NK-92 treated with Interleukin-12 subunit alpha and Interleukin-12 subunit beta, amount 100 ng/mL, for 24 hours (cell line): ENCODE data around the gene ALX1.
"Not testable (repeated sequence)": the region's sequence is repeated elsewhere in the genome, so short reads cannot be mapped to it uniquely, and the experiment has no call there.

Experiments used
- DNase-seq: peaks from one replicate; lab custom pipeline; 2025; lab: John Stamatoyannopoulos, UW

ALX1 gene

DNA sequence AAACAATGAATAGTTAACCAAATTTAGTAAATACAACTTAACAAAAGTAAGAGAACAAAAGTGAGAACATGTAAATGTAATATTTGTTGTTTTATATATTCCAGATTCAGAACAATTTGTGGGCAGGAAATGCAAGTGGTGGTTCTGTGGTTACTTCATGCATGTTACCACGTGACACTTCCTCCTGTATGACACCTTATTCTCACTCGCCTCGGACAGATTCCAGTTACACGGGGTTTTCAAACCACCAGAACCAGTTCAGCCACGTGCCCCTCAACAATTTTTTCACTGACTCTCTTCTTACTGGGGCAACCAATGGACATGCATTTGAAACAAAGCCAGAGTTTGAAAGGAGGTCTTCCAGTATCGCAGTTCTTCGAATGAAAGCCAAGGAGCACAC lies 21.0 kb downstream of the ALX1 start:
- no peak for DNase-seq

DNA sequence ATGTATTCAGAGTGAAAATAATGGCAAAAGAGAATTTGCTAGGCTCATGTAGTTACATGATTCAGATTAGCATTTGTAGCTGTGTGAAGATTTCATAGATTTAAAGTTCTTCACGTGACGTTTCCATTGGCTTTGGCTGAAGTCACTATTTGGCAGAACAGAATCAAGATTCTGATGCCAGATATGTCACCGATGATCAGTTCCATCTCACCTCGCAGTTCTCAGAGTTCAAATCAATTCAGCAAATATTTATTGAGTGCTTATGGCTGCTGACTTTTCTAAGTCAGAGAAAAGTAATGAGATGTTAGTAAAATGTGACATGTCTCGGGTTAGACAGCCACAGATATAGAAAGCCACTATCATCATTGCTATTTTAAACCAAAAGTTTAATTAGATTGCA lies 28.4 kb downstream of the ALX1 start:
- no peak for DNase-seq

DNA sequence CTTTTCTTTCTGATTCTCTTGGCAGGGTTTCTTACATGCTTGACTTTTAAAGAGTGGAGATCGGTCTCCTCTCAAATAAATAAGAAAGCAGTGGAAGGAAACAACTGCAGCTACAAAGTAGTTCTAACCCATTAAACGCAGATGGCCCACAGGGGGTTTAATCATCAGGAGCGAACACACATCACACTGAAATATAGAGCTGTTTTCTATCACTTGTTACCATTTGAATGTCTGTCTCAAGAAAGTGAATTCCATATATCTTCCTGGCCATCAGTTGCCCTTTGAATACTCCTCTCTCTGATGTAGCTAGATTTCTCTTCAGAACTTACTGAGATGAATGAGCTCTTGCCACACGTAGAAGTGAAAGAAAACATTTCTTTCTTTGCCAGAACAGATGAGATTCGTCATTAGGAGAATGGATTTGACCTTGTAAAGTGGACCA lies 29.1 kb downstream of the ALX1 start:
- DNase-seq: no peak

DNA sequence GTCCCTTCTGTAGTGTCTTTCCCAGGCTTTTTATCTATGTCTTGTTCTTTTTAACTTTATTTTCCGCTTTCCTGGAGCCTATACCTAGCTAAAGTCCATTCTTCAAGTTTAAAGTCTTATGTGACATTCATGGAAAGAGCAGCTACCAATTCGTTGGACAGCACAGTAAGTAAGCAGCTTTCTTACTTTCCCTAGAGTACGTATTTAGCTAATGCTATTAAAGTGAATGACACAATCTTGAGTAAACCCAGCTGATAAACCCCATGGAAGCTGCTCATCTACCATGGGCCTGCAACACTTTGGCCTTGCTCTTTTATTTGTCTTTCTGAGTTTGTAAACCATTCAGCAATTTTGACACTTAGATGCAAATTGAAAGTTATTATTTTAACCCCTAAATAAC lies 30.0 kb downstream of the ALX1 start:
- no peak for DNase-seq

DNA sequence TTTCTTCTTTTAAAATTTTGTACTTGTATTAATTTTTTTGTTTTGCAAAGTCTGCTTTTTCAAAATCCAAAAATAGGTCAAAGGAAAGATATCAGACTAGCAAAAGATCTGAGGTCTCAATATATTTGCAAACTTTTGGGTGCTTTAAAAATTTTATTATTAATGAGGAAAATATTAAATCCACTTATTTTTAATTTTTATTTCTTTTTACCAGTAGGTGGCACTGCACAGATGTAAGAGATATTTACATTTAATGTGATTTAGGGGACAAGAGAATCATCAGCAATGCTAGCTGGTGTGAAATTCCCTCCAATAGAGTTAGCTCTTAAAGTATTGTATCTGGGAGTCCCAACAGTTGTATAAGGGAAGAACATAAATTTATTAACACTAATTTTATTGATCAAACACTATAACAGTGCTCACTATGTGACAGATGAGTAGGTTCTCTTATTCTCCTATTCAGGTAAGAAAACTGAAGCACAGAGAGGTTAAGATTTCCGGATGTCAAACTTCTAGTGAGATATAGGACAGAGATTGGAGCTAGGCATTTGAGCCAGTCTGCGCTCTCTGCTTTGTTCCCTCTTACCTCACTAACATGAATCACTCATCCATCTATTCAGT lies 30.5 kb downstream of the ALX1 start:
- no peak for DNase-seq

DNA sequence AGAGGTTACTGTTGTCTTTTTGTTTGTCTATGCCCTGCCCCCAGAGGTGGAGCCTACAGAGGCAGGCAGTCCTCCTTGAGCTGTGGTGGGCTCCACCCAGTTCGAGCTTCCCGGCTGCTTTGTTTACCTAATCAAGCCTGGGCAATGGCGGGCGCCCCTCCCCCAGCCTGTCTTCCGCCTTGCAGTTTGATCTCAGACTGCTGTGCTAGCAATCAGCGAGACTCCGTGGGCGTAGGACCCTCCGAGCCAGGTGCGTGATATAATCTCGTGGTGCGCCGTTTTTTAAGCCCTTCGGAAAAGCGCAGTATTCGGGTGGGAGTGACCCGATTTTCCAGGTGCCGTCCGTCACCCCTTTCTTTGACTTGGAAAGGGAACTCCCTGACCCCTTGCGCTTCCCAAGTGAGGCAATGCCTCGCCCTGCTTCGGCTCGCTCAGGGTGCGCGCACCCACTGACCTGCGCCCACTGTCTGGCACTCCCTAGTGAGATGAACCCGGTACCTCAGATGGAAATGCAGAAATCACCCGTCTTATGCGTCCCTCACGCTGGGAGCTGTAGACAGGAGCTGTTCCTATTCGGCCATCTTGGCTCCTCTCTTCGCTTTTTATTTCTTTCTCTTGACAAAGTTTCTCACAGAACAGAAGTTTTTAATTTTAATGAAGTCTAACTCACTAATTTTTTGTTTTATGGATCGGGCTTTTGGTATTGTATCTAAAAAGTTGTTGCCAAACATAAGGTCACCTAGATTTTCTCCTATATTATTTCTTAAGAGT lies 38.0 kb downstream of the ALX1 start:
- DNase-seq: not testable (repeated sequence)

DNA sequence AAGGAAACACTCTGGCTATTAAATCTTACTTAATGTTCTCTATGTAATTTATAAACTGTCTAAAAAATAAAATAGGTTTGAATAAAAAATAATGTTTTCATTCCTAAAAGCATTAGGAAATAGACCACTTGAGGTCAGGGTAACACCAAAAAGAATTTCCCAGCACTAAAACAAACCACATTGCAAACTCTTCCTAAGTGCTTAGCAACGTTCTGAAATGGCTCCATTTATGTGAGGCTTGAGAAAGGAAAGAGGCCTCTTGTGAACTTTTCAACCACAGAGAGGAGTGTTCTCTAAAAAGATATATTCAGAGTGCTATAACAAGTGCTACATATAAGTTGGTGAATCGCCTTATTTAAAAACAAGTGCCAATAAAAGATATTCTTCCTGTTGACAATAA lies 42.7 kb downstream of the ALX1 start:
- no peak for DNase-seq

DNA sequence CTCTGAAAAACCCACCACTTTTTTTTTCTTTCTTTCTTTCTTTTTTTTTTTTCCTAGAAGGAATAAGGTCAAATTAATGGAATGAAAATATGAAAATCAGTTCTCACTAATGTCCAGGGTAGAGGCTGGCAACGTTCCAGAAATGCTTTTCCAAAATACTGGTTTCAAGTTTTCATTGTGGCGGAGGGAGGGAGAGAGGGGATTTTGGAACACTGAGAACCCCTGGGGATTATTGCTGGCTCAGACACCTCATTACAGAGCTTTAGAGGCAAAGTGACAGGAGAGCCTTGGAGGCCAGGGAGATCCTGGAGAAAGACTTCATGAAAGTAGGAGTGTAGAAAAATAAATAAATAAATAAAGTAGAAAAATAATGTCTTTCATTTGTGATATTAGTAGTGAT lies 45.4 kb downstream of the ALX1 start:
- no peak for DNase-seq

DNA sequence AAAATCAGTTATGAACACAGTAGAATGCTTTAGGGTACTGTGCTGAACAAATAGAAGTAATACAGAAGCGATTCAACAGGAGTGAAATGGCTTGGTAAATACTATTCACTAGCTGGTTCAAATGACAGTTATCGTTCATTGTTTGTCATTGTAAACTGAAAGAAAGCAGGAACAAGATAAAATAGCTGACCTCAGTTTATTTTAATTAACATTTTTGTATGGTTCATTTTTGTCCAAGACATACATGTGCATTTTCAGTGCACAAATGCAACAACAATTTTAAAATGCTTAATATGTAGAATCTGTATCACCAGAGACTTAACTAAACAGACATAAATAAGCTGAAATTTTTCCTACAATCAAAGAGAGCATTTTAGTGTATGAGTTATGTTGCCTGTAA lies 49.9 kb downstream of the ALX1 start:
- DNase-seq: no peak

DNA sequence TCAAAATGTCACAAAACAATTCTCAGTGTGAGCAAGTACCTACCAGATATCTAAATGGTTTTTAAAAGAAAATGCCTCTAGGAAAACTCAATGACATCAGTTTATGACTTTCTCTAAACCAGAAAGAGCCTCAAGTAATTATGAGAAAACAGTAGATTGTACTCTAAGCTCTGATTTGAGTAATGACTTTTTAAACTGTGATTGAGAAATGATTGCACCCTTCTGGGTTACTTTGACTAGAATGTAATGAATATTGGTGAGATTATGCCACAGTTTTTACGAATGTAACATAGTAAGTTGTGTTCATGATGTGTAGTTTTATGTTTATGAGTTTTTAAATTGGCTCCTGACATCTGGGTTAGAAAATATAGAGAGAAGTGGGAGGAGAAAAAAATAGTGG lies 68.8 kb downstream of the ALX1 start:
- DNase-seq: no peak

DNA sequence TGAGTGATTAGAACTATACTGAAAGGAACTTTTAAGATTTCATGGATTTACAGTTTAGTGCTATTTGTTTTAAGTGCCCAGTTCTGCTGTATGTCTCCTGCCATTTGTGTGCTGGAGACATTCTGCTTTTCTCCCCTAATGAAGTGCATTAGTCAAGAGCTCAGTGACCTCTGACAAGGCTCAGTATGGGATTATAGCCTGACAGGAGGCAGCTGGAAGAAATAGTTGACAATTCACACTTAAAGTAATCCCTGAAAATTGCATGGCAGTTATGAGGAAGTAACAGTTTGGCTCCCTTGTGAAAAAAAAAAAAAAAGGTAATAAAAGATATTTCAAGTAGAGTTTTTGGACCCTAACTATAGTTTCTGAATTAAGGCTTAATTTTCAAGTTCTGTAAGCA lies 70.3 kb downstream of the ALX1 start:
- DNase-seq: no peak
